ENCODE results near the gene TMCC1. TPM values are rescaled to one million over a fixed set of nuclear protein-coding genes. Genes with fewer than 3 reads are reported as not detected.
"Not testable (repeated sequence)": the region's sequence is repeated elsewhere in the genome, so short reads cannot be mapped to it uniquely, and the experiment has no call there.

The TMCC1 gene
- total and polyA plus RNA-seq, 10 of the 15 experiments (the other 5 are each of a cell fraction or from before 2014, with no cell fraction given) = 2.3 to 21.1 (median 8.4) TPM

DNA sequence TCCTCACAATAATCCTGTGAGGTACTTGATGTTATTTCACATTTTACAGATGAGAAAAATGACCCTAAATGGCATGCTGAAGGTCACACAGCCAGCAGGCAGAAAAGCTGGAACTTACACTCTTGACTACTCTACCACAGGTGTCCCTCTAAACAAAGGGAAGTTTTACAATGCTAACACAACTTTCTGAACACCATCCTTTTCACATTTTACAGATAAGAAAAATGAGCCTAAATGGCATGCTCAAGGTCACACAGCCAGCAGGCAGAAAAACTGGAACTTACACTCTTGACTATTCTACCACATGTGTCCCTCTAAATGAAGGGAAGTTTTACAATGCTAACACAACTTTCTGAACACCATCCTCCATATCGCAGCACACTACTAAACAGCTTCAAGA is 35.6 kb downstream of the TMCC1 start:
- Histone ChIP-seq H3K36me3 (ENCODE audit: control insufficient read depth in 2 of 2, insufficient read depth in 2 of 2, low read length in 1 of 2) (no peaks in the 10 kb centered on the region; a peak in 1 of 4 replicates), H3K79me2 (ENCODE audit: control insufficient read depth, insufficient read depth, low read length) (no peaks in the 10 kb centered on the region; the same call in 1 of the 2 replicates), H3K9ac (ENCODE audit: control insufficient read depth, insufficient read depth, low read length) (no peak overlapping the region), H4K20me1 (ENCODE audit: control insufficient read depth, insufficient read depth) (no peaks in the 10 kb centered on the region), H3K27ac (ENCODE audit: control insufficient read depth, insufficient read depth) (no peak overlapping the region), H2AFZ (ENCODE audit: control insufficient read depth, low read depth, low read length) (no peak overlapping the region), H3K4me3 (no peak overlapping the region), H3K4me1 (ENCODE audit: control insufficient read depth, insufficient read depth, low read length) (peaks cover 4% of the 10 kb centered on the region; the same call in 1 of the 2 replicates), H3K9me3 (replicated peaks; ENCODE audit: control insufficient read depth, insufficient read depth, low read length) (no peaks in the 10 kb centered on the region; the same call in 2 of the 3 replicates), H3K4me2 (ENCODE audit: control insufficient read depth, insufficient read depth) (no peak overlapping the region), H3K27me3 (replicated peaks in 1 of 2; ENCODE audit: control insufficient read depth in 2 of 2, insufficient read depth in 2 of 2, low read length in 1 of 2) (no peaks in the 10 kb centered on the region)
- in situ Hi-C loops (cut with MboI) = no loop called here
- RAD21 ChIA-PET (ENCODE audit: unreplicated experiment) = no interaction called here
- intact Hi-C loops (cut with micrococcal nuclease; ENCODE audit: unreplicated experiment) = no loop called here
- SMC1A ChIA-PET (ENCODE audit: uncharacterized antibody, unreplicated experiment) = interaction anchor here (1.0 to 1.3 kb wide), 5 partner anchors 10 to 184 kb away, joined by 3 to 5 read pairs (median 3); no protein-coding TSS in a partner anchor
- 94% methylated on average over 1 of the region's 1 CpG for WGBS (ENCODE audit: insufficient coverage, insufficient replicate concordance, low lambda C conversion rate, missing lambda C conversion rate)
- POLR2A ChIA-PET = interaction anchor here (0.5 kb wide), 1 partner anchor 61 kb away, joined by 3 read pairs; no protein-coding TSS in a partner anchor
- DNase-seq (ENCODE audit: low read depth, low spot score) (no peak), FAIRE-seq (peak; percentile 38), ATAC-seq (no peak)
- CTCF ChIA-PET = interaction anchor here (0.7 to 1.5 kb wide), 4 partner anchors 11 to 33 kb away, joined by 3 to 4 read pairs (median 3); no protein-coding TSS in a partner anchor
- no TSS peak for BruUV-seq (replicated peaks)
- TF ChIP-seq, protein P1, sequence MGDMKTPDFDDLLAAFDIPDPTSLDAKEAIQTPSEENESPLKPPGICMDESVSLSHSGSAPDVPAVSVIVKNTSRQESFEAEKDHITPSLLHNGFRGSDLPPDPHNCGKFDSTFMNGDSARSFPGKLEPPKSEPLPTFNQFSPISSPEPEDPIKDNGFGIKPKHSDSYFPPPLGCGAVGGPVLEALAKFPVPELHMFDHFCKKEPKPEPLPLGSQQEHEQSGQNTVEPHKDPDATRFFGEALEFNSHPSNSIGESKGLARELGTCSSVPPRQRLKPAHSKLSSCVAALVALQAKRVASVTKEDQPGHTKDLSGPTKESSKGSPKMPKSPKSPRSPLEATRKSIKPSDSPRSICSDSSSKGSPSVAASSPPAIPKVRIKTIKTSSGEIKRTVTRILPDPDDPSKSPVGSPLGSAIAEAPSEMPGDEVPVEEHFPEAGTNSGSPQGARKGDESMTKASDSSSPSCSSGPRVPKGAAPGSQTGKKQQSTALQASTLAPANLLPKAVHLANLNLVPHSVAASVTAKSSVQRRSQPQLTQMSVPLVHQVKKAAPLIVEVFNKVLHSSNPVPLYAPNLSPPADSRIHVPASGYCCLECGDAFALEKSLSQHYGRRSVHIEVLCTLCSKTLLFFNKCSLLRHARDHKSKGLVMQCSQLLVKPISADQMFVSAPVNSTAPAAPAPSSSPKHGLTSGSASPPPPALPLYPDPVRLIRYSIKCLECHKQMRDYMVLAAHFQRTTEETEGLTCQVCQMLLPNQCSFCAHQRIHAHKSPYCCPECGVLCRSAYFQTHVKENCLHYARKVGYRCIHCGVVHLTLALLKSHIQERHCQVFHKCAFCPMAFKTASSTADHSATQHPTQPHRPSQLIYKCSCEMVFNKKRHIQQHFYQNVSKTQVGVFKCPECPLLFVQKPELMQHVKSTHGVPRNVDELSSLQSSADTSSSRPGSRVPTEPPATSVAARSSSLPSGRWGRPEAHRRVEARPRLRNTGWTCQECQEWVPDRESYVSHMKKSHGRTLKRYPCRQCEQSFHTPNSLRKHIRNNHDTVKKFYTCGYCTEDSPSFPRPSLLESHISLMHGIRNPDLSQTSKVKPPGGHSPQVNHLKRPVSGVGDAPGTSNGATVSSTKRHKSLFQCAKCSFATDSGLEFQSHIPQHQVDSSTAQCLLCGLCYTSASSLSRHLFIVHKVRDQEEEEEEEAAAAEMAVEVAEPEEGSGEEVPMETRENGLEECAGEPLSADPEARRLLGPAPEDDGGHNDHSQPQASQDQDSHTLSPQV (IDR thresholded peaks at IDR 0.05) = no peak
- TF ChIP-seq IRF4 (IDR thresholded peaks at IDR 0.05; ENCODE audit: low read depth, low read length) = no peak
- TF ChIP-seq, protein P2, sequence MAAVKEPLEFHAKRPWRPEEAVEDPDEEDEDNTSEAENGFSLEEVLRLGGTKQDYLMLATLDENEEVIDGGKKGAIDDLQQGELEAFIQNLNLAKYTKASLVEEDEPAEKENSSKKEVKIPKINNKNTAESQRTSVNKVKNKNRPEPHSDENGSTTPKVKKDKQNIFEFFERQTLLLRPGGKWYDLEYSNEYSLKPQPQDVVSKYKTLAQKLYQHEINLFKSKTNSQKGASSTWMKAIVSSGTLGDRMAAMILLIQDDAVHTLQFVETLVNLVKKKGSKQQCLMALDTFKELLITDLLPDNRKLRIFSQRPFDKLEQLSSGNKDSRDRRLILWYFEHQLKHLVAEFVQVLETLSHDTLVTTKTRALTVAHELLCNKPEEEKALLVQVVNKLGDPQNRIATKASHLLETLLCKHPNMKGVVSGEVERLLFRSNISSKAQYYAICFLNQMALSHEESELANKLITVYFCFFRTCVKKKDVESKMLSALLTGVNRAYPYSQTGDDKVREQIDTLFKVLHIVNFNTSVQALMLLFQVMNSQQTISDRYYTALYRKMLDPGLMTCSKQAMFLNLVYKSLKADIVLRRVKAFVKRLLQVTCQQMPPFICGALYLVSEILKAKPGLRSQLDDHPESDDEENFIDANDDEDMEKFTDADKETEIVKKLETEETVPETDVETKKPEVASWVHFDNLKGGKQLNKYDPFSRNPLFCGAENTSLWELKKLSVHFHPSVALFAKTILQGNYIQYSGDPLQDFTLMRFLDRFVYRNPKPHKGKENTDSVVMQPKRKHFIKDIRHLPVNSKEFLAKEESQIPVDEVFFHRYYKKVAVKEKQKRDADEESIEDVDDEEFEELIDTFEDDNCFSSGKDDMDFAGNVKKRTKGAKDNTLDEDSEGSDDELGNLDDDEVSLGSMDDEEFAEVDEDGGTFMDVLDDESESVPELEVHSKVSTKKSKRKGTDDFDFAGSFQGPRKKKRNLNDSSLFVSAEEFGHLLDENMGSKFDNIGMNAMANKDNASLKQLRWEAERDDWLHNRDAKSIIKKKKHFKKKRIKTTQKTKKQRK (IDR thresholded peaks at IDR 0.05; ENCODE audit: low read depth, low read length) = no peak

DNA sequence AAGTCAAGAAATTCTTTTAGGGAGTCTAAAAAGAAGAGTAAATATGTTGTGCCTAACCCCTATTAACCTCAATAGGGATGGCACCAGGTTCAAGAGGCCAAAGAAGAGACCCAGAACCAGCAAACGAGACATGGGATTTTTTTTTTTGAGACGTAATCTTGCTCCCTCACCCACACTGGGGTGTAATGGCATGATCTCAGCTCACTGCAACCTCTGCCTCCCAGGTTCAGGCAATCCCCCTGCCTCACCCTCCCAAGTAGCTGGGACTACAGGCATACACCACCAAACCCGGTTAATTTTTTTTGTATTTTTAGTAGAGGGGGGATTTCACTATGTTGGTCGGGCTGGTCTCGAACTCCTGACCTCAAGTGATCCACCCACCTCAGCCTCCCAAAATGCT is 36.7 kb downstream of the TMCC1 start:
- POLR2A ChIA-PET; H3K27ac ChIP-seq (ENCODE audit: control insufficient read depth, insufficient read depth); FAIRE-seq; H3K79me2 ChIP-seq (ENCODE audit: control insufficient read depth, insufficient read depth, low read length); H3K36me3 ChIP-seq (ENCODE audit: control insufficient read depth in 2 of 2, insufficient read depth in 2 of 2, low read length in 1 of 2); H4K20me1 ChIP-seq (ENCODE audit: control insufficient read depth, insufficient read depth); H3K4me3 ChIP-seq; H3K9ac ChIP-seq (ENCODE audit: control insufficient read depth, insufficient read depth, low read length); intact Hi-C loops (cut with micrococcal nuclease; ENCODE audit: unreplicated experiment); H3K9me3 ChIP-seq (replicated peaks; ENCODE audit: control insufficient read depth, insufficient read depth, low read length); DNase-seq (ENCODE audit: low read depth, low spot score); in situ Hi-C loops (cut with MboI); H3K4me2 ChIP-seq (ENCODE audit: control insufficient read depth, insufficient read depth); BruUV-seq (replicated peaks); CTCF ChIA-PET; H2AFZ ChIP-seq (ENCODE audit: control insufficient read depth, low read depth, low read length); H3K4me1 ChIP-seq (ENCODE audit: control insufficient read depth, insufficient read depth, low read length); H3K27me3 ChIP-seq (replicated peaks in 1 of 2; ENCODE audit: control insufficient read depth in 2 of 2, insufficient read depth in 2 of 2, low read length in 1 of 2): not testable (repeated sequence)
- ChIA-PET RAD21 (ENCODE audit: unreplicated experiment) (interaction anchor here (0.6 kb wide), 1 partner anchor 141 kb away, joined by 5 read pairs; no protein-coding TSS in a partner anchor), SMC1A (ENCODE audit: uncharacterized antibody, unreplicated experiment) (interaction anchor here (1.2 to 1.5 kb wide), 3 partner anchors 17 to 37 kb away, joined by 4 read pairs; no protein-coding TSS in a partner anchor)
- ATAC-seq = peak; percentile 61
- 34% methylated on average over 5 of the region's 5 CpGs for WGBS (ENCODE audit: insufficient coverage, insufficient replicate concordance, low lambda C conversion rate, missing lambda C conversion rate)

Data from GM12878 (cell line).